ENCODE data around the gene STARD13. TPM values are rescaled to one million over a fixed set of nuclear protein-coding genes. Genes with fewer than 3 reads are reported as not detected.
A peak's percentile ranks its signal among the peaks of the same experiment; 100 is the strongest.

Gene STARD13
- total and polyA plus RNA-seq, 4 donors = 2.7 to 15.3 (median 5.7) TPM

GRCh38 chr13:33264620-33264978 lies 21.0 kb downstream of the STARD13 start:
- Histone ChIP-seq H3K36me3 (ENCODE audit: control insufficient read depth in 4 of 4, insufficient read depth in 3 of 4, low read depth in 1 of 4, low read length in 3 of 4) (no peaks in the 10 kb centered on the region), H3K9ac (ENCODE audit: low read depth in 1 of 2, low read length in 2 of 2) (no peak overlapping the region), H3K9me3 (ENCODE audit: control insufficient read depth in 4 of 4, low read length in 3 of 4) (no peaks in the 10 kb centered on the region), H3K27me3 (ENCODE audit: control insufficient read depth in 4 of 4, insufficient read depth in 4 of 4, low read length in 3 of 4) (no peaks in the 10 kb centered on the region), H3K4me1 (ENCODE audit: control insufficient read depth in 4 of 4, insufficient read depth in 4 of 4, low read length in 3 of 4) (peaks cover 10 to 36% (median 24%) of the 10 kb centered on the region in 4 donors), H3K4me3 (ENCODE audit: low read depth in 1 of 3, low read length in 3 of 3) (no peak overlapping the region), H3K27ac (ENCODE audit: low read depth in 1 of 2, low read length in 2 of 2) (no peak overlapping the region)
- WGBS = 44% methylated on average over 4 of the region's 4 CpGs
- DNase-seq (ENCODE audit: low spot score) = no peak
- no peak for TF ChIP-seq HNF4G (IDR thresholded peaks at IDR 0.05)
- no peak for TF ChIP-seq JUND (IDR thresholded peaks at IDR 0.05)
- TF ChIP-seq ATF3 (IDR thresholded peaks at IDR 0.05) = peak; percentile 0
- TF ChIP-seq GABPA (IDR thresholded peaks at IDR 0.05 in 1 of 2, conservative IDR thresholded peaks at IDR 0.05 in 1 of 2) = no peak
- TF ChIP-seq HNF4A (conservative IDR thresholded peaks at IDR 0.05) = peak; percentile 10 to 41
- TF ChIP-seq RXRA (IDR thresholded peaks at IDR 0.05) = peak in 1 of 2 donors; percentile 42
- no peak for TF ChIP-seq FOXA1 (IDR thresholded peaks at IDR 0.05)
- TF ChIP-seq ZBTB33 (IDR thresholded peaks at IDR 0.05) = no peak
- TF ChIP-seq TAF1 (conservative IDR thresholded peaks at IDR 0.05) = no peak
- TF ChIP-seq REST (IDR thresholded peaks at IDR 0.05) = no peak
- TF ChIP-seq SP1 (IDR thresholded peaks at IDR 0.05) = peak; percentile 5
- TF ChIP-seq RAD21 (IDR thresholded peaks at IDR 0.05) = no peak
- no peak for TF ChIP-seq CTCF (IDR thresholded peaks at IDR 0.05; ENCODE audit: low read depth, low read length, missing input control)
- no peak for TF ChIP-seq EGR1 (IDR thresholded peaks at IDR 0.05; ENCODE audit: low read depth in 2 of 2)

- Histone ChIP-seq H3K4me1 (ENCODE audit: control insufficient read depth in 4 of 4, insufficient read depth in 4 of 4, low read length in 3 of 4) (peaks cover 10 to 41% (median 29%) of the 10 kb centered on the region in 4 donors), H3K36me3 (ENCODE audit: control insufficient read depth in 4 of 4, insufficient read depth in 3 of 4, low read depth in 1 of 4, low read length in 3 of 4) (no peaks in the 10 kb centered on the region), H3K27me3 (ENCODE audit: control insufficient read depth in 4 of 4, insufficient read depth in 4 of 4, low read length in 3 of 4) (no peaks in the 10 kb centered on the region), H3K27ac (ENCODE audit: low read depth in 1 of 2, low read length in 2 of 2) (no peak overlapping the region), H3K9ac (ENCODE audit: low read depth in 1 of 2, low read length in 2 of 2) (no peak overlapping the region), H3K4me3 (ENCODE audit: low read depth in 1 of 3, low read length in 3 of 3) (no peak overlapping the region), H3K9me3 (ENCODE audit: control insufficient read depth in 4 of 4, low read length in 3 of 4) (no peaks in the 10 kb centered on the region)
- no peak for DNase-seq (ENCODE audit: low spot score)
- TF ChIP-seq FOXA2 (IDR thresholded peaks at IDR 0.05) (no peak), RXRA (IDR thresholded peaks at IDR 0.05) (peak; percentile 63 to 91), NR2F2 (IDR thresholded peaks at IDR 0.05) (peak; percentile 87), JUND (IDR thresholded peaks at IDR 0.05) (no peak), ATF3 (IDR thresholded peaks at IDR 0.05) (peak; percentile 74), RAD21 (IDR thresholded peaks at IDR 0.05) (peak in 1 of 2 donors; percentile 29), YY1 (IDR thresholded peaks at IDR 0.05) (peak; percentile 33), SP1 (IDR thresholded peaks at IDR 0.05) (peak; percentile 39), HNF4A (conservative IDR thresholded peaks at IDR 0.05) (peak; percentile 44 to 83), MAX (IDR thresholded peaks at IDR 0.05) (no peak), ZBTB33 (IDR thresholded peaks at IDR 0.05) (no peak)
- 85% methylated on average over 5 of the region's 5 CpGs for WGBS
Measured at GRCh38 chr13:33263976-33264619, 21.5 kb downstream of the STARD13 start.

Measured in liver (tissue), 9 donors.